Activated T-helper 17 cell treated with anti-CD3 and anti-CD28 coated beads, Interleukin-2, amount 50 U/mL, for 72 hours (primary cell): Measurements from ENCODE around the gene IGLON5. TPM values are rescaled to one million over a fixed set of nuclear protein-coding genes. Genes with fewer than 3 reads are reported as not detected.

Source experiments
- ATAC-seq: fragments of 150-1000 bp; cut with Tn5 transposase; replicated peaks from 2 replicates; pipeline ENCODE4 v1.10.0; 2021; ENCODE audit warnings: mild to moderate bottlenecking, moderate library complexity
- H3K27ac Mint-ChIP-seq: one replicate; pipeline ENCODE4 v1.8.0; 2022; ENCODE audit warnings: mixed read lengths
- H3K27me3 Mint-ChIP-seq: one replicate; pipeline ENCODE4 v1.8.0; 2022; ENCODE audit warnings: mixed read lengths
- H3K36me3 Mint-ChIP-seq: one replicate; pipeline ENCODE4 v1.8.0; 2022; ENCODE audit warnings: low read depth, mild to moderate bottlenecking, mixed read lengths
- H3K4me1 Mint-ChIP-seq: one replicate; pipeline ENCODE4 v1.8.0; 2022; ENCODE audit warnings: mixed read lengths
- H3K4me3 Mint-ChIP-seq: one replicate; pipeline ENCODE4 v1.8.0; 2022; ENCODE audit warnings: mild to moderate bottlenecking, mixed read lengths
- H3K9me3 Mint-ChIP-seq: one replicate; pipeline ENCODE4 v1.8.0; 2022; ENCODE audit warnings: mixed read lengths
- total RNA-seq, 2 donors: library from RNA; stranded (reverse); gene quantifications; one replicate each; pipeline ENCODE4 v1.2.3, GENCODE V29; 2022

The IGLON5 gene
- under 1 TPM; 0.09 to 0.32 TPM for total RNA-seq

DNA sequence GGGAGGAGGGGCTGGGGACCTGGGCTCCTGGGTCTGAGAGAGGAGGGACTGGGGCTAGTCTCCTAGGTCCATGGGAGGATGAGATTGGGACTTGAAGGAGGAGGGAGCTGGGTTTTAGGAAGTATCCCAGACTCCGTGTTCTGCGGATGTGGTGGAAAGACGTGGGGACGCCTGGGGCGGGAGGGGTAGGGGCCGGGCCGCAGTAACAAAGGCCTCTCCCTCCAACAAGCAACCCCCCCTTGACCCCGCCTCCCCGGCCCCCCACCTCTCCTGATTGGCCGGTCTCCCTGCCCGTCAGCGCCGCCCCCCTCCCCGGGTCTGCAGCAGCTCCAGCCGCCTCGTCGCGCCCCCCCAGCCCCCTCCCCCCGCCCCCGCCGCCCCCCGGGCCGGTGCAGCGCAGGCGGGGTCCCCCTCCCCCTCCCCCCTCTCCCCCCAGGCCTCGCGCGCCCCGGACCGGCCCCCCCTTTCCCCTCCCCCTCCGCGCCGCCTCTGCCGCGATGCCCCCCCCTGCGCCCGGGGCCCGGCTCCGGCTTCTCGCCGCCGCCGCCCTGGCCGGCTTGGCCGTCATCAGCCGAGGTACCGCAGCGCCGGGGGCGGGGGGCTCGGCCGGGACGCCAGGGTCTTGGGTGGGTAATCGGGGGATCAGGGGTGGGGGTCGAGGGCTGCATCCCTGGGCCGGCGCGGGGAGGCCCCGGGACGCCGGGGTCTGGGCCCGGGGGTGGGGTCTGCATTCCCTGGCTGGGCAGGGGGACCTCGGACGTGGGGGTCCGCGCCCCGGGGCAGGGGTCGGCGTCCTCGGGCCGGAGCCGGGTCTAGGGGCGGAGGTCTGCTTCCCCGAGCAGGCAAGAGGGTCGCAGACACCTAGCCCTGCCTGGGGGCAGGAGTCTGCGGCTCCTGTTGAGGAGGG lies at the start of gene IGLON5:
TSS of gene IGLON5 (plus strand) at position 294 of the 907 bp plus-strand sequence. CDS start at position 498, 204 bp downstream.
- no peak within 1 kb of the TSS for H3K4me3 Mint-ChIP-seq
- ATAC-seq, result no peak
- H3K27me3 Mint-ChIP-seq, result peaks cover 46% of the 10 kb centered on the region
- no peak within 1 kb of the TSS for H3K27ac Mint-ChIP-seq
- no peaks in the 10 kb centered on the region for H3K36me3 Mint-ChIP-seq
- peaks cover 4% of the 10 kb centered on the region for H3K9me3 Mint-ChIP-seq
- no peaks in the 10 kb centered on the region for H3K4me1 Mint-ChIP-seq

DNA sequence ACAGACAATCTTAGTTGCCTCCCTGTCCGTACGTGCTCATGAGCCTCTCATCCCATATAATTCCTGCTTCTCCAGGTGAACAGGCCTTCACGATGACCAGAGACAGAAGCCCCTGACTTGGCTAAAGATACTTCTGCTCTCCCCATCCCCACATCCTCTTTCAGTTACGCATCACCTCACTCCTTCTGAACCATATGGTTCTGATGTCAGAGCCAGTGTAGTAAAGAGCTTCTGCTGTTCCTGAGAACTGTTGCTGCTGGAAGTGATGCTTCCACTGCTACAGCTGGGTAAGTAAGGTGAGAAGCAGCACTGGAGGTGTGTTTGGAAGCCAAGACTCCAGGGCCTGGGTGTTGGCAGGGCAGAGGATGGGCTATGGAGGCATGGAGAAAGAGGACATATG lies 47.6 kb upstream of the IGLON5 start:
- H3K27ac Mint-ChIP-seq, result no peak overlapping the region
- ATAC-seq, result no peak
- H3K36me3 Mint-ChIP-seq, result no peaks in the 10 kb centered on the region
- peaks cover 22% of the 10 kb centered on the region for H3K27me3 Mint-ChIP-seq
- H3K4me3 Mint-ChIP-seq, result no peak overlapping the region
- no peaks in the 10 kb centered on the region for H3K9me3 Mint-ChIP-seq
- no peaks in the 10 kb centered on the region for H3K4me1 Mint-ChIP-seq

DNA sequence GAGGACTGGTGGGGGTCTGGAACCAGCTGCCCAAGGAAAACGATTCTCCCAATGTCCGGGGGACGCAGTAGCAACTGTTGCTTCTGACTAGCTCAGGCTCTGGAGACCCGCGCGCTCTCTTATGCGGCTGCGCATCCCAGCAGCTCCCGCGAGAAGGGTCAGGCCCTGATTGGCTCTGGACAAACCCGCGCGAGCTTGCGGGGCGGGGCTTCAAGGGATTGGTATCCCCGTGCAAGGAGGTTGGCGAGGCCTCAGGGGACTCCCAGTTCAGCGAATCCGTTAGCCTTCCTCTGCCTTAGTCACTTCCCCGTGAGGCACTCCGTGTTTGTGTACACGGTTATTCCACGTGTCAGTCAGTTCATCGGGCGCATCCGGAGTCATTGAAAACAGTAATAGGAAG lies 40.4 kb upstream of the IGLON5 start:
- Mint-ChIP-seq H3K27ac (no peak overlapping the region), H3K9me3 (no peaks in the 10 kb centered on the region), H3K4me1 (peaks cover 10% of the 10 kb centered on the region), H3K4me3 (no peak overlapping the region), H3K27me3 (peaks cover 10% of the 10 kb centered on the region), H3K36me3 (no peaks in the 10 kb centered on the region)
- no peak for ATAC-seq

DNA sequence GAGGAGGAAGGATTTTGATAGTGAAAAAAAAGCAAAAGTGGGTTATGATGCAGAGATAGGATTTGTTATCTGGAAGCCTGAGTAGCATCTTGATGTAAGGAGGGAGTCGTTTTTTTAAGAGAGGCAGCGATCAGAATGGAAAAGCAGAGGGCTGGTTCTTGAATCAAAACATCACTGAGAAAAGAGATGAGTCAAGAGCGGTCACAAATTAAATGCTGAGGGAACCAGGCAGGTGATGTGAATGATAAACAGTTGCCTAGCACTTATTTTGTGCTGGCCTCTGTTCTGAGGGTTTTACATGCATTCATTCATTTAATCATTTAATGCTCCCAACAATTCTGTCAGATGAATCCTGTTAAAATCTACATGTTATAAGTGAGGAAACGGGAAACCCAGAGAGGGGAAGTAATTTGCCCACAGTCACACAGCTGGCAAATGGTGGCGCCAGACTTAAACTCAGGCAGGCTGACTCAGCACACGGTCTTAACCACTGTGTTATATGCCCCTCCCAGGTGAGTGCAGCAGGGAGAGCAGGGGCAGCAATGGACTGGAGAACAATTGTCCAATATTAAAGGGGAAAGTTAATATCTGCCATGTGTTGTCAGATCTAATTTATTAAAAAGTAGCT lies 39.1 kb upstream of the IGLON5 start:
- Mint-ChIP-seq H3K4me1 (peaks cover 10% of the 10 kb centered on the region), H3K9me3 (no peaks in the 10 kb centered on the region), H3K27ac (no peak overlapping the region), H3K4me3 (no peak overlapping the region), H3K27me3 (peaks cover 9% of the 10 kb centered on the region), H3K36me3 (no peaks in the 10 kb centered on the region)
- peak; percentile 66 for ATAC-seq

DNA sequence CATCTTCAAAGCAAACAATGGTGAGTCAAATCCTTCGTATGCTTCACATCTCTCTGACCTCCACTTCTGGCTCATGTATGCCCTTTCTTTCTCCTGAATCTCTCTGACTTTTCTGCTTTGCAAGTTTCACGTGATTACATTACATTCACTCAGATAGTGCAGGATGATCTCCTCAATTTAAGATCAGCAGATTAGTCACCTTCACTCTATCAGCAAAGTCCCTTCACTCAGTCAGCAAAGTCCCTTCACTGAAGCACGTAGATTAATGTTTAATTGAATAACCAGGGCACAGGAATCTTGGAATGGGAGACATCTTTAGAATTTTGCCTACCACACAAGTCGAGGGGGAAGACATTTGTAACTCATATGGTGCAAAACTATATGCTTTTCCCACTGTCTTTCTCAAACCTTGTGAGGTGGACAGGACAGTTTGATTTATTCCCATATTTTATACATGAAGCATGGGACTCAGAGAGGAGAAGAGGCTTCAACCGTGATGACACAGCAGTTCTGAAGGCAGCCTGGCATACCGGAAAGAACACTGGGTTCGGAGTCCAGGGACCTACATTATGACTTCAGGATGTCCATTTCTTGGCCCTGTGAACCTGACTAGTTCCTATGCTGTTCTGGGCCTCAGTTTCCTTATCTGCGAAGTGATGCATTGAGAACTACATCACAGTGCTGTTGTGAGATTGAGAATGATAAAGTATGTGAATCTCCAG lies 37.2 kb upstream of the IGLON5 start:
- Mint-ChIP-seq H3K9me3 (no peaks in the 10 kb centered on the region), H3K4me1 (peaks cover 10% of the 10 kb centered on the region), H3K27me3 (peaks cover 24% of the 10 kb centered on the region), H3K27ac (no peak overlapping the region), H3K4me3 (no peak overlapping the region), H3K36me3 (no peaks in the 10 kb centered on the region)
- ATAC-seq, result peak; percentile 35

DNA sequence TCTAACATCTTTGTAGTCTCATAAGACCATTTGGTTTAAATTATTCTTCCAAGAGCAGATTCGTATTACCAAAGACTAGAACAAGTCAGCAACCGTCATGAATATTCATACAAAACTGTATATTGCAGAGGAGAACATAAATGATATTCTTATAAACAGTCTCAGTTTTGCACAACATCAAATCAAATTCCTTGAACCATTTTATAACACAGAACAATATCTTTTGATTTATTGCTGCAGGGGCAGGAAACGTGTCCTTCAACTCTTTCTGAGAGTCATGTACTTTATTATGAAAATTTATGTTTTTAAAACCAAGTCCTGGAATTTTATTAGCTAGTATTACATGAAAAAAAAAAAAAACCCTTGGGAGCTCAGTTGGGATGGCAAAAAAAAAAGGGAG lies 34.3 kb upstream of the IGLON5 start:
- Mint-ChIP-seq H3K27me3 (peaks cover 33% of the 10 kb centered on the region), H3K4me1 (peaks cover 7% of the 10 kb centered on the region)

DNA sequence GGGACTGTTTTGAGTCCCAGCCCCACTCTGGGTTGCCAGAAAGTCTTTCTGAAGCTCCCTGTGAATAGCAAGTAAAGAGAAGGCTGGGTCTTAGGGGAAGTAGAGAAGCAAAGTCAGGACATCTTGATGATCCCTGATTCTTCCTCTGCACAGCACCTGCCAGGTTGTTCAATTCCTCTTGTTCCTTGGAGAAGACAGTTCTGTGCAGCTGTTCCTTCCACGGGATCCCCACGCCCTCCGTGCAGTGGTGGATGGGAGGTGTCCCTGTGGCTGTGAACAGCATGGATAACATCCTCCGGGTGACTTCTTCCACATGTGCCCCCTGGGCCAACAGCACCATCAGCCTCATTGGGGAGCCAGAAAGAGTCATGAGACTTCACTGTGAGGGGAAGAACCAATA lies 29.1 kb upstream of the IGLON5 start:
- Mint-ChIP-seq H3K9me3 (peaks cover 4% of the 10 kb centered on the region), H3K27me3 (peaks cover 36% of the 10 kb centered on the region), H3K4me3 (no peak overlapping the region), H3K27ac (no peak overlapping the region), H3K4me1 (no peaks in the 10 kb centered on the region), H3K36me3 (no peaks in the 10 kb centered on the region)
- ATAC-seq, result no peak

More for the DNA sequence above, 34.3 kb upstream of the IGLON5 start:
- no peak overlapping the region for H3K27ac Mint-ChIP-seq
- no peak for ATAC-seq
- no peak overlapping the region for H3K4me3 Mint-ChIP-seq
- H3K36me3 Mint-ChIP-seq, result no peaks in the 10 kb centered on the region
- H3K9me3 Mint-ChIP-seq, result peaks cover 4% of the 10 kb centered on the region

DNA sequence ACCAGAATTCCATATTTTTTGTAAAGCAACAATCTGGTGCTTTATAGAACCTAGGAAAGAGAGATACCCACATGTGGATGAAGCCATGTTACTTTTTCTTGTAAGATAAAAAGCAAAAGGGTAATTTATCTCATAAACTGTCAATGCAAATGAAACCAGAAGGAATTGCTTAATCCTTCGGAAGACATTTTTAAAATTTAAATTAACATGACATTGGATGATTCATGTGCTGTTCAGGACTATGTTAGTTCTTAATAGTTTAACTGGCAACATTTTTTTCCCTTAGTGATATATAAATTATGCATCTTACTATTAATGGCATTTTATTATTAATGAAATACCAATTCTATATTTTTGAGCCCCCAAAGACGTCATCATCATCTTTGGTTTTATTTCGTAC lies 25.8 kb upstream of the IGLON5 start:
- Mint-ChIP-seq H3K27ac (no peak overlapping the region), H3K9me3 (no peaks in the 10 kb centered on the region), H3K36me3 (no peaks in the 10 kb centered on the region), H3K27me3 (peaks cover 21% of the 10 kb centered on the region), H3K4me1 (no peaks in the 10 kb centered on the region), H3K4me3 (no peak overlapping the region)
- ATAC-seq, result no peak

DNA sequence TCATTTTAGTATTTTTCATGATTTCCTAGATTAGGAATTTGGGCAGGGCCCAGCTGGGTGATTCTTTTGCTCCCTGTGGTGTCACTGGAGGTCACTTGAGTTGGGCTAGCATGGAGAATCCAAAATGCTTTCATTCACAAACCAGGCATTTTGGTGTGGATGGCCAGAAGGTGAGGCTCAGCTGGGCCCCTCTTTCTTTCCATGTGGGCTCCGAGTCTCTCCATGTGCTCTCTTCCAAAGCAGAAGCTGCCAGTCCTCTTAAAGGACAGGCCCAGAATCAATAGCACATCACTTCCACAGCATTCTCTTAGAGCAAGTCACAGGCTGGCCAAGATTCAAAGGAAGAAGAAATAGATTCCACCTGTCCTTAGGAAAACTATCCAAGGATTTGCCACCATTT lies 21.8 kb upstream of the IGLON5 start:
- ATAC-seq, result no peak

DNA sequence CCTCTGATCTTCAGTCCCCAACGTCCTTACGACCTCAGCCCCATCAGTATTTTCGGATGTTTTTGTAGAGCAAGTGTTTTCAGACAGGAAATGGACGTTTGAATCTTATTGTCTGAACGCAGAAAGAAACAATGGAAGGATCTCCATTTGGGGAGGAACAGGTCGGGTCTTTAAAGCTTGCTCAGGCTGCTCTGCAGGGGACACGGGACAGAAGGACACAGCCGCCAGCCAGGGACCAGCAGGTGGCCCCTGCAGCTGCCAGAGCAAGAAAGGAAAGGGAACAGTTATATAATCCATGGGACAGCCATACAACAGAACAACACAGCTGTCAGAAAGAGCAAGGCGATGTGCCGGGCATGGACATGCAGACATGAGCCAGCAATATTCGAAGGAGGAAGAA lies 18.5 kb upstream of the IGLON5 start:
- H3K27me3 Mint-ChIP-seq, result peaks cover 19% of the 10 kb centered on the region
- no peak overlapping the region for H3K4me3 Mint-ChIP-seq
- no peaks in the 10 kb centered on the region for H3K36me3 Mint-ChIP-seq
- no peaks in the 10 kb centered on the region for H3K9me3 Mint-ChIP-seq
- no peaks in the 10 kb centered on the region for H3K4me1 Mint-ChIP-seq
- no peak for ATAC-seq
- no peak overlapping the region for H3K27ac Mint-ChIP-seq

More for the DNA sequence above, 21.8 kb upstream of the IGLON5 start:
- Mint-ChIP-seq H3K4me3 (no peak overlapping the region), H3K27me3 (peaks cover 15% of the 10 kb centered on the region), H3K36me3 (no peaks in the 10 kb centered on the region), H3K9me3 (no peaks in the 10 kb centered on the region), H3K4me1 (no peaks in the 10 kb centered on the region), H3K27ac (no peak overlapping the region)

DNA sequence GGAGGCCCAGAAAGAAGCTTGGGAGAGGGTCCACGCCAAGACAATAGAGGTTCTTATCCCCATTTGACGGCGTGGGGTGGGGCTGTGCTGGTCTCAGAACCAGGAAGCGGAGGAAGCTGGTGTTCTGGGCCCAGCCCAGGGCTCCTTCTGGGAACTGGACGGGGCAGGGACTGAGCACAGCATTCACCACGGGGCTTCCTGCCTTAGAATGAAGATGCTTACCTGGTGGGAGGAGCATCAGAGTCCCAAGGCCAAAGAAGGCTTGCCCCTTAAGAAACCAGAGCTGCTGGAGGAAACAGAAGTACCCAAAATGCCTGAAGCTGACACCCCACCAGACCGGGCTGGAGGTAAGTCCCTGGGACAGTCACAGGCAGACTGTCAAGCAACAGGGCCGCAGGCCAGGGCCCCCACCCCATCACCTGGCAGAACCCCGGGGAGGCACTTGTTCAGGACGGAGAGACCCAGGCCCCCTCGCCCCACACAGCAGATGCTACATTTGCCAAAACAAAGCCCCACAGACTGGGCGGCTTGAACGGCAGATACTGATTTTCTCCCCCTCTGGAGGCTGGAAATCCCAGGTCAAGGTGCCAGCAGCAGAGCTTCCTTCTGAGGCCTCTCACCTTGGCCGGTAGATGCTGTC lies 17.8 kb upstream of the IGLON5 start:
- Mint-ChIP-seq H3K9me3 (no peaks in the 10 kb centered on the region), H3K4me1 (no peaks in the 10 kb centered on the region), H3K27me3 (peaks cover 19% of the 10 kb centered on the region), H3K4me3 (no peak overlapping the region), H3K36me3 (no peaks in the 10 kb centered on the region), H3K27ac (no peak overlapping the region)
- no peak for ATAC-seq

DNA sequence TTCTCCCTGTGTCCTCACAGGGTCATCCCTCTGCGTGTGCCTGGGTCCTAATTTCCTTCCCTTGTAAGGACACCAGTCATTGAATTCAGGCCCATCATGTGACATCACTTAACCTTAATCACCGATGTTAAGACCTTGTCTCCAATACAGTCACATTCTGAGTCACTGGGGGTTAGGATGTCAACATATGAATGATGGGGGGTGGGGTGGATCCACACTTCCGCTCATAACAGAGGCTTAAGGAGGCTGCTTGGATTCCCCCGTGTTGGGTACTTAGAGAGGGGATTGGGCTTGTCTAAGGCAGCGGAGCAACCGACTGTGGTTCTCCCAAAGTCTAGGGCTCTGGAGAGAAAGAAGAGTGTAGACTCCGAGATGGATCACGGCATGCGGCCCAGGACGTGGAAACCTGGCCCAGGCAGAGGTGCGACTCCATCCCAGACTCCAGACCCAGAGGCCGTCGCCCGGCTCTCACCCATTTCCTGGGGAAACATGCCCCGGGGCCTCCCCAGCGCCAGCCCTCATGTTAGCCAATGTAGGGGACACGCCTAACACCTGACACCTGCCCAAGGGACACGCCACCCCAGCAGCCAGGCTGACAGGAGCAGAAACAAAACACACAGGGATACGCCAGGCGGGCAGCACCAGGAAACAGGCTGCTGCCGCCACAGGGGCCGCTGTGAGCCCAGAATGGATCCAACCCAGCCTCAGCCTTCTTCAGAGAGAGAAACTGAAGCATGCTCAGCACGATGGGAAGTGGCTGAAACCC lies 17.1 kb upstream of the IGLON5 start:
- no peak for ATAC-seq
- Mint-ChIP-seq H3K36me3 (no peaks in the 10 kb centered on the region), H3K4me3 (no peak overlapping the region), H3K27me3 (peaks cover 19% of the 10 kb centered on the region), H3K27ac (no peak overlapping the region), H3K4me1 (no peaks in the 10 kb centered on the region), H3K9me3 (no peaks in the 10 kb centered on the region)

DNA sequence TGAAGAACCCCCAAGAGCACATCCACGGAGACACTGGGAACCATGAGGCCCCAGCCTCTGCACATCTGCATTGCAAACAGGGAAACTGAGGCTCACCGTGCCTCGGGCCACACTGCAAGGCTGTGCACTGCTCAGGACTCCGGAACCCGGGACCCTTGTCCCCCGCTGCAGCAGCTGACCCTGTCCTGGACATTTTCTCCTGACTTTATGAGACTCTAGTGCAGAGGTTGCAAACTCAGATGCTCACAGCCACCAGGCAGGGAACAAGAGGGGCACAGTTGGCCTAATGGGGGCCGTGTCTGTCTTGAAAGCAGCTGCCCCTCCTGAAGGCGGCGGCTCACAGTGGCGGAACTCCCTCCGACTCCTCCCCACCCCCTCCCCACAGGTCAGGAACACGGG lies 16.5 kb upstream of the IGLON5 start:
- H3K4me1 Mint-ChIP-seq, result no peaks in the 10 kb centered on the region
- H3K27ac Mint-ChIP-seq, result no peak overlapping the region
- ATAC-seq, result no peak
- no peaks in the 10 kb centered on the region for H3K9me3 Mint-ChIP-seq
- peaks cover 19% of the 10 kb centered on the region for H3K27me3 Mint-ChIP-seq
- H3K4me3 Mint-ChIP-seq, result no peak overlapping the region
- no peaks in the 10 kb centered on the region for H3K36me3 Mint-ChIP-seq
